Kidney (tissue), 14 donors: Measurements from ENCODE around the gene IDI1. TPM values are rescaled to one million over a fixed set of nuclear protein-coding genes. Genes with fewer than 3 reads are reported as not detected.
"Not testable (repeated sequence)": the region's sequence is repeated elsewhere in the genome, so short reads cannot be mapped to it uniquely, and the experiment has no call there.

ENCODE experiments used
- DNase-seq, 5 donors: peaks; one replicate each; pipeline ENCODE4 v3.0.0-alpha.2; 2013 to 2020
- FAIRE-seq: peaks from 2 replicates; lab custom pipeline; 2012; peaks lifted over from hg19 to GRCh38; lab: Jason Lieb, UNC
- H3K27ac ChIP-seq, 2 donors: one replicate each; pipeline ENCODE4 v1.7.0; 2013; ENCODE audit warnings: low read depth in 2 of 2, low read length in 2 of 2, inconsistent platforms in 1 of 2
- H3K27me3 ChIP-seq: one replicate; pipeline ENCODE4 v1.7.1; 2013; ENCODE audit warnings: low read length, inconsistent platforms; ENCODE audit not compliant: control insufficient read depth, insufficient read depth
- H3K36me3 ChIP-seq, 3 donors: one replicate each; pipeline versions ENCODE4 v1.7.0 to v1.7.1; 2013; ENCODE audit warnings: low read length in 3 of 3, control low read depth in 1 of 3, inconsistent platforms in 1 of 3; ENCODE audit not compliant: insufficient read depth in 3 of 3, control insufficient read depth in 2 of 3
- H3K4me1 ChIP-seq, 3 donors: one replicate each; pipeline versions ENCODE4 v1.7.0 to v1.7.1; 2013; ENCODE audit warnings: low read length in 3 of 3, inconsistent platforms in 1 of 3, low read depth in 1 of 3; ENCODE audit not compliant: control insufficient read depth in 2 of 3, insufficient read depth in 2 of 3
- H3K4me3 ChIP-seq, 3 donors: one replicate each; pipeline versions ENCODE4 v1.7.0 to v1.8.1; 2013; ENCODE audit warnings: low read length in 3 of 3, control low read depth in 1 of 3, inconsistent platforms in 1 of 3
- H3K9ac ChIP-seq, 3 donors: one replicate each; pipeline versions ENCODE4 v1.7.0 to v1.7.1; 2013; ENCODE audit warnings: low read length in 3 of 3, control low read depth in 1 of 3, inconsistent platforms in 1 of 3
- H3K9me3 ChIP-seq, 3 donors: one replicate each; pipeline versions ENCODE4 v1.7.0 to v1.7.1; 2013; ENCODE audit warnings: low read length in 3 of 3, control low read depth in 1 of 3, inconsistent platforms in 1 of 3; ENCODE audit not compliant: control insufficient read depth in 2 of 3, insufficient read depth in 1 of 3
- intact Hi-C: fragments of 100-400 bp; cut with DNase I; formaldehyde crosslinking; loops from one replicate; pipeline ENCODE4 v1.11.1; 2022
- polyA plus RNA-seq: library from polyadenylated mRNA; stranded (reverse); fragments of 350-450 nt; fragmentation: Illumina TruSeq; extraction: RNeasy Lipid Tissue Mini Kit (QIAGEN cat#74804); gene quantifications from one replicate; pipeline ENCODE4 v1.2.3, GENCODE V29; 2014; ENCODE audit warnings: low read depth, low replicate concordance; ENCODE audit not compliant: insufficient read depth
- total RNA-seq: library from RNA; stranded (reverse); fragmentation: NEBNext Ultra II Directional; extraction: Animal tissue kit (Norgen Biotek cat#: 25700); gene quantifications from one replicate; pipeline ENCODE4 v1.2.1, GENCODE V29; 2021
- TF ChIP-seq, protein P1 (sequence below): IDR thresholded peaks from 3 replicates; pipeline ENCODE4 v1.5.1; 2012; ENCODE audit warnings: mild to moderate bottlenecking, moderate library complexity, borderline replicate concordance; ENCODE audit not compliant: insufficient read depth; ENCODE audit errors: extremely low read depth
- donor health status: control.
- donor health status: control.
- donor health status: control.
- donor health status: control.
- donor health status: control.
- donor health status: DM: yes; HTN: yes; CAD: no.
- donor health status: Normal renal cell carcinoma (clear cell type).

IDI1 gene
- total and polyA plus RNA-seq, 2 donors from 2014 or later: 27.5 to 59.7 TPM

DNA sequence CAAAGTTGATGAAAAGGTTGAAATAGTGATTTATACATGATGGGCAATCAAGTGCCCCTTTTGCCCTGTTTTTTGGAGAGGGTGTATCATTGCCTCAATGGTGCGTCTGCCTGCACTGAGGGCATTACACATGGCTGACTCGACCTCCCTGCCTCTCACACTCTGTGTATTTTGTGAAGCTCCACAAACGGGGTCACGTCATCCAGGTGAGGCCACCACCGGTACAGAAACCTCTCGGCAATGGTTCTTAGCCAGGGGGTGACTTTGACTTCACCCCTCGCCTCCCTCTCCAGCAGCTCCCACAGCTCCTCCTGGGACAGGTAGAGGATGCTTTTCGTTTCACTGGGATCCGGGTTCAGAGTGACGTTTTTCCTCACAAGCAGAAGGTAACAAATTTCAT, 29.6 kb downstream of the IDI1 start:
- H3K27ac ChIP-seq: no peak overlapping the region
- H3K9ac ChIP-seq: no peak overlapping the region
- H3K27me3 ChIP-seq: no peaks in the 10 kb centered on the region
- intact Hi-C loops: no loop called here
- no peak for FAIRE-seq
- no peak for DNase-seq
- no peak overlapping the region for H3K4me3 ChIP-seq
- no peaks in the 10 kb centered on the region for H3K9me3 ChIP-seq
- peaks cover 9 to 36% (median 28%) of the 10 kb centered on the region in 3 donors for H3K36me3 ChIP-seq
- TF ChIP-seq, protein P1, sequence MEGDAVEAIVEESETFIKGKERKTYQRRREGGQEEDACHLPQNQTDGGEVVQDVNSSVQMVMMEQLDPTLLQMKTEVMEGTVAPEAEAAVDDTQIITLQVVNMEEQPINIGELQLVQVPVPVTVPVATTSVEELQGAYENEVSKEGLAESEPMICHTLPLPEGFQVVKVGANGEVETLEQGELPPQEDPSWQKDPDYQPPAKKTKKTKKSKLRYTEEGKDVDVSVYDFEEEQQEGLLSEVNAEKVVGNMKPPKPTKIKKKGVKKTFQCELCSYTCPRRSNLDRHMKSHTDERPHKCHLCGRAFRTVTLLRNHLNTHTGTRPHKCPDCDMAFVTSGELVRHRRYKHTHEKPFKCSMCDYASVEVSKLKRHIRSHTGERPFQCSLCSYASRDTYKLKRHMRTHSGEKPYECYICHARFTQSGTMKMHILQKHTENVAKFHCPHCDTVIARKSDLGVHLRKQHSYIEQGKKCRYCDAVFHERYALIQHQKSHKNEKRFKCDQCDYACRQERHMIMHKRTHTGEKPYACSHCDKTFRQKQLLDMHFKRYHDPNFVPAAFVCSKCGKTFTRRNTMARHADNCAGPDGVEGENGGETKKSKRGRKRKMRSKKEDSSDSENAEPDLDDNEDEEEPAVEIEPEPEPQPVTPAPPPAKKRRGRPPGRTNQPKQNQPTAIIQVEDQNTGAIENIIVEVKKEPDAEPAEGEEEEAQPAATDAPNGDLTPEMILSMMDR: no peak
- no peaks in the 10 kb centered on the region for H3K4me1 ChIP-seq

DNA sequence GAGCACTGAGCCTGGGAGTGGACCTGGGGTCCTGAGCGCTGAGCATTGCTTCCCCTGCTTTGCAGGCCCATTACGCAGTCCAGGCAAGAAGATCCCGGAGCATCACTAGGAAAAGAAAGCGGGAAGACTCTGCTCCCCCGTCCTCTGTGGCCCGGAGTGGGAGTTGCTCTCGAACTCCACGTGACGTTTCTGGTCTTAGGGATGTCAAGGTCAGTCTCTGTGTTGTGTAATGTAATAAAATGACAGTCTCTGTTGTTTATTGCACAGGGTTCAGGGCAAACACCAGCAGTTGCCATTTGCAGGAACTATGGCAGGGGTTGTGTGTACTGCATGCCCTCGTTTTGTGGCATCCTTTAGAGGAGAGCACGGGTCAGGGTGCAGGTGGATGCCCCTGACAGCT, 33.2 kb downstream of the IDI1 start:
- H3K36me3 ChIP-seq: peaks cover 11 to 43% (median 37%) of the 10 kb centered on the region in 3 donors
- no peak for FAIRE-seq
- H3K27ac ChIP-seq: no peak overlapping the region
- H3K27me3 ChIP-seq: no peaks in the 10 kb centered on the region
- DNase-seq: no peak
- H3K9ac ChIP-seq: no peak overlapping the region
- intact Hi-C loops: no loop called here
- H3K4me1 ChIP-seq: no peaks in the 10 kb centered on the region
- TF ChIP-seq, protein P1: no peak
- H3K4me3 ChIP-seq: no peak overlapping the region
- no peaks in the 10 kb centered on the region for H3K9me3 ChIP-seq

DNA sequence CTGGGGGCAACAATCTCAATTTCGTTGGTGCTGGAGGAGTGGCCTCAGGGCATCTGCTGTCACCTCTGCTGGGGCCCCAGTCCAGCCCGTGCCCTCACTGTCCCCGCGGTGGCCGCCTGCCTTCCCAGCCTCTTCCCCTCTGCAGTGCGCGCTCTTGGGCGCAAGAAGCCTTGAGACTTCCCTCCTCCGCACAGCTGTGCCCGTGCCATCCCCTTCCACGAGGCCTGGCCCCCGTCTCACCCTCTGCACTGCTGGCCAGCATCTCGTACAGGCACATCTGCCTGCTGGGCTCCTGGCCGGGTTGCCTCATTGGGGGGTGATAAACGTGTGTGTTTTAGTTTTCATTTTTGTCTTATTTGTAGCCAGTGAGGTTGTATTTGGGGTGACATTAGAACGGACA, 37.2 kb downstream of the IDI1 start:
- no peaks in the 10 kb centered on the region for H3K27me3 ChIP-seq
- H3K9ac ChIP-seq: no peak overlapping the region
- no peak overlapping the region for H3K4me3 ChIP-seq
- H3K27ac ChIP-seq: no peak overlapping the region
- TF ChIP-seq, protein P1: no peak
- peaks cover 16 to 52% (median 26%) of the 10 kb centered on the region in 3 donors for H3K36me3 ChIP-seq
- H3K9me3 ChIP-seq: no peaks in the 10 kb centered on the region
- no peaks in the 10 kb centered on the region for H3K4me1 ChIP-seq
- intact Hi-C loops: no loop called here
- DNase-seq: no peak
- no peak for FAIRE-seq

DNA sequence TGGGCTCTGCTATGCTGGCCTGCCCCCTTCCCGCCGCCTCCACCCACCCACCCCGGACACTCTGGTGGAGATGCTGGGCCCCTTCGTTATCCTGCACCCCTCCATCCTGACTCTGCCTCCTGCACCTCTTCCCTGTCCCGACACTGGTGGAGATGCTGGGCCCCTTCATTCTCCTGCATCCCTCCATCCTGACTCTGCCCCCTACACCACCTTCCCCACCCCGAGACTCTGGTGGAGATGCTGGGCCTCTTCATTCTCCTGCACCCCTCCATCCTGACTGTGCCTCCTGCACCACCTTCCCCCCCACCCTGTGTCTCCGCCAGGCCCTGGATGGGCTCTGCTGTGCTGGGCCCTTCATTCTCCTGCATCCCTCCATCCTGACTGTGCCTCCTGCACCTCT, 38.2 kb downstream of the IDI1 start:
- DNase-seq: no peak
- TF ChIP-seq, protein P1: no peak
- no peaks in the 10 kb centered on the region for H3K27me3 ChIP-seq

DNA sequence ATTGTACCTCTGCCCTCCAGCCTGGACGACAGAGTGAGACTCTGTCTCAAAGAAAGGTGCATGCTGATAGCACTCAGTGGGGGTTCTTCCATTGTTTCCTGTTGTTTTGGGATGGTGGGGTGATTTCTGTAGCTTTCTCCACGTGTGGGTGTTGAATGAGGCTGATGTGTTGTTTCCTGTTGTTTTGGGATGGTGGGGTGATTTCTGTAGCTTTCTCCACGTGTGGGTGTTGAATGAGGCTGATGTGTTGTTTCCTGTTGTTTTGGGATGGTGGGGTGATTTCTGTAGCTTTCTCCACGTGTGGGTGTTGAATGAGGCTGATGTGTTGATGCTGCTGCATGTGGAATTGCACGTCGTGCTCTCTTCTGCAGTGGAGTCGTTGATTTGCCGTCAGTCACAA, 39.0 kb downstream of the IDI1 start:
- H3K4me3 ChIP-seq, H3K27ac ChIP-seq, H3K9me3 ChIP-seq, FAIRE-seq, H3K27me3 ChIP-seq, DNase-seq, intact Hi-C loops, H3K9ac ChIP-seq, H3K4me1 ChIP-seq: not testable (repeated sequence)
- H3K36me3 ChIP-seq: peaks cover 10 to 53% (median 18%) of the 10 kb centered on the region in 3 donors

More for the DNA sequence above, 38.2 kb downstream of the IDI1 start:
- Histone ChIP-seq H3K9me3 (no peaks in the 10 kb centered on the region), H3K9ac (no peak overlapping the region), H3K4me1 (no peaks in the 10 kb centered on the region), H3K4me3 (no peak overlapping the region), H3K27ac (no peak overlapping the region), H3K36me3 (peaks cover 10 to 51% (median 20%) of the 10 kb centered on the region in 3 donors)
- intact Hi-C loops: no loop called here
- no peak for FAIRE-seq
